GM12892 (cell line): Measurements from ENCODE around the gene USP34.

Experiments used
- DNase-seq: peaks from one replicate; pipeline ENCODE4 v3.0.0; 2011; ENCODE audit not compliant: insufficient read length
- FAIRE-seq: peaks from 2 replicates; lab custom pipeline; 2011; peaks lifted over from hg19 to GRCh38; lab: Jason Lieb, UNC
- POLR2A ChIP-seq: IDR thresholded peaks from 2 replicates; pipeline ENCODE4 v1.6.1; 2011; ENCODE audit warnings: low read depth, low read length, control low read depth
- POLR2AphosphoS5 ChIP-seq: IDR thresholded peaks from 2 replicates; pipeline ENCODE4 v1.6.1; 2011; ENCODE audit warnings: low read depth, low read length, control low read depth
- TAF1 ChIP-seq: IDR thresholded peaks from 2 replicates; pipeline ENCODE4 v1.6.1; 2011; ENCODE audit warnings: low read depth, mild to moderate bottlenecking, control low read depth, low read length, borderline replicate concordance

USP34 gene

GRCh38 chr2:61376211-61376610 is 94.7 kb downstream of the USP34 start:
- FAIRE-seq (no peak), DNase-seq (no peak)
- TF ChIP-seq TAF1 (no peak), POLR2A (no peak), POLR2AphosphoS5 (no peak)

DNA sequence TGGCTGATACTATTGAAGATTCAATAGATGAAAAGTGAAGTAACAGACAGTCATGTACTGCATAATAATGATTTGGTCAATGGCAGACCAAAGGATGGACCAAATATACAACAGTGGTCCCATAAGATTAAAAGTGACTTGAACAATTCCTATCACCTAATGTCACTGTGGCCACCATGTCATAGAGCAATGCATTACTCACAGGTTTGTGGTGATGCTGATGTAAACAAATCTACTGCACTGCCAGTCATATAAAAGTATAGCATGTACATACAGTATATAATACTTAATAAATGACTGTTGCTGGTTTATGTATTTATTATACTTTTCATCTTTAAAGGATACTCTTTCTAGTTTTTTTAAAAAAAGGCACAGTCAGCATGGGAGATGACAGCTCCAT is 99.9 kb downstream of the USP34 start:
- DNase-seq: no peak
- TF ChIP-seq TAF1: no peak
- TF ChIP-seq POLR2A: no peak
- no peak for TF ChIP-seq POLR2AphosphoS5
- no peak for FAIRE-seq

GRCh38 chr2:61368687-61369665 is 101.9 kb downstream of the USP34 start:
- no peak for DNase-seq
- peak; percentile 42 for FAIRE-seq
- no peak for TF ChIP-seq POLR2A
- no peak for TF ChIP-seq POLR2AphosphoS5
- no peak for TF ChIP-seq TAF1

- no peak for FAIRE-seq
- DNase-seq: no peak
- TF ChIP-seq POLR2A (no peak), TAF1 (no peak), POLR2AphosphoS5 (no peak)
Observed at GRCh38 chr2:61367177-61367576, 103.7 kb downstream of the USP34 start.

DNA sequence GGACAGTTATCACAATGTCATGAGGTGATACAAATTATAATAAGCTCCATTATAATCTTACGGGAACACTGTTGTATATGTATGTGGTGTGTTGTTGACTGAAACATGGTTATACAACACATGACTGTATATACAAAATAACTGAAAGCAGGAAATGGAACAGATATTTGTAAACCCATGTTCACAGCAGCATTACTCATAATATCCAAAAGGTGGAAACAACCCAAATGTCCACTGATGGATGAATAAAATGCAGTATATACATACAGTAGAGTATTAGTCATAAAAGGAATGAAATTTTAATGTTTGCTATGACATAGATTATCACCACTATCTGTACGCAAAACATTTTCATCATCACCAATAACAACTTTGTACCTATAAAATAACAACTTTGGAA is 107.3 kb downstream of the USP34 start:
- no peak for FAIRE-seq
- no peak for DNase-seq
- TF ChIP-seq POLR2AphosphoS5: no peak
- TF ChIP-seq POLR2A: no peak
- TF ChIP-seq TAF1: no peak

DNA sequence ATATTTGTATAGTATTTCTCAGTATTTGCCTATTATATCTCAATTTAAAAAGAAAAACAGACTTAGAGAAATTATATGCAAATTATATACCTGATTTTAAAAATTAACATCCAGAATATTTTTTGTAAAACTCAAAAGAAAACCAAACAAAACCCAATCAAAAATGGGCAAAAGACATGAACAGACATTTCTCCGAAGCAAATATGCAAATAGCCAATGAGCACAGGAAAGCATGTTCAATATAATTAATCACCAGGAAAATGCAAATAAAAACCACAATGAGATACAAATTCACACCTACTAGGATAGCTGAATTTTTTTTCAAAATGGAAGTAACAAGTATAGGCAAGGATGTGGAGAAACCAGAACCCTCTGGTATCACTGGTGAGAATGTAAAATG is 108.0 kb downstream of the USP34 start:
- no peak for FAIRE-seq
- no peak for DNase-seq
- TF ChIP-seq POLR2A (no peak), POLR2AphosphoS5 (no peak), TAF1 (no peak)

DNA sequence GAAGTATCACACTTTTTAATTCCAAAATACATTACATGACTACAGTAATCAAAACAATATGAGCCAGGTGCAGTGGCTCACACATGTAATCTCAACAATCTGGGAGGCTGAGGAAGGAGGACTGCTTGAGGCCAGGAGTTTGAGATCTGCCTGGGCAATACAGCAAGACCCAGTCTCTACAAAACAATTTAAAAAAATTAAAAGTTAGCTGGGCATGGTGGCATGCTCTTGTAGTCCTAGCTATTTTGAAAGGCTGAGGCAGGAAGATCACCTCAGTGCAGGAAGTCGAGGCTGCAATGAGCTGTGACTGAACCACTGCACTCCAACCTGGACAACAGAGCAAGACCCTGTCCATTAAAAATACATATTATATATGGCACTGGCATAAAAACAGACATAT is 109.8 kb downstream of the USP34 start:
- TF ChIP-seq POLR2A (no peak), POLR2AphosphoS5 (no peak), TAF1 (no peak)
- FAIRE-seq (no peak), DNase-seq (no peak)

GRCh38 chr2:61359058-61359457 is 111.8 kb downstream of the USP34 start:
- TF ChIP-seq POLR2A: no peak
- no peak for TF ChIP-seq TAF1
- no peak for TF ChIP-seq POLR2AphosphoS5
- DNase-seq (no peak), FAIRE-seq (no peak)

DNA sequence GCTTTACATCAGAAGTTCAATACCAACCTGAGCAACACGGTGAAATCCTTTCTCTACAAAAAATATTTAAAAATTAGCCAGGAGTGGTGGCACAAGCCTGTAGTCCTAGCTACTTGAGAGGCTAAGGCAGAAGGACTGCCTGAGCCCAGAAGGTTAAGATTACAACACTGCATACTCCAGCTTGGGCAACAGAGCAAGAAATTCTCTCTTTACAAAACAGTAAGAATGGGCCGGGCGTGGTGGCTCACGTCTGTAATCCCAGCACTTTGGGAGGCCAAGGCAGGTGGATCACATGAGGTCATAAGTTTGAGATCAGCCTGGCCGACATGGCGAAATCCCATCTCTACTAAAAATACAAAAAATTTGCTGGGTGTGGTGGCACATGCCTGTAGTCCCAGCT is 113.2 kb downstream of the USP34 start:
- no peak for DNase-seq
- FAIRE-seq: peak; percentile 50
- TF ChIP-seq TAF1: no peak
- TF ChIP-seq POLR2AphosphoS5: no peak
- no peak for TF ChIP-seq POLR2A

- no peak for TF ChIP-seq POLR2A
- TF ChIP-seq TAF1: no peak
- TF ChIP-seq POLR2AphosphoS5: no peak
- DNase-seq: no peak
- peak; percentile 67 for FAIRE-seq
Observed at GRCh38 chr2:61356958-61357350, 113.9 kb downstream of the USP34 start.

DNA sequence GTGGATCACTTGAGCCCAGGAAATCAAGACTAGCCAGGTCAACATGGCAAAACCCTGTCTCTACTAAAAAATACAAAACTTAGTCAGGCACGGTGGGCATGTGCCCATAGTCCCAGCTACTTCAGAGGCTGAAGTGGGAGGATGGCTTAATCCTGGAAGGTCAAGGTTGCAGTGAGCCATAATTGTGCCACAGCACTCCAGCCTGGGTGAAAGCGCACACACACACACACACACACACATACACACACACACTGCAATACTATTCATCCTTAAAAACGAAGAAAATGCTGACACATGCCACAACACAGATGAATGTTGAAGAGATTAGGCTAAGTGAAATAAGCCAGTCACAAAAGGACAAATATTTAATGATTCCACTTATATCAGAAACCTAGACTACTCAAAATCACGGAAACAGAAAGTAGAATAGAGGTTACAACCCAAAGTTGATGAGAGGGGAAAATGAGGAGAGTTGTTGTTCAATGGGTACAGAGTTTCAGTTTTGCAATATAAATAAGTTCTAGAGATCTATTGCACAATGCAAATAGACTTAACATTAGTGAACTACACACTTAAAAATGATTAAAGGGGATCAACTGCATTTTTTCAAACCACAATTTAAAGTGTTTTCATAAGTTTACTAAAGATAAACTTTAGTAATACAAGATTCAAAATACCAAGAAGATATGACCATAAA is 114.5 kb downstream of the USP34 start:
- DNase-seq: no peak
- TF ChIP-seq POLR2AphosphoS5 (no peak), TAF1 (no peak), POLR2A (no peak)
- no peak for FAIRE-seq

DNA sequence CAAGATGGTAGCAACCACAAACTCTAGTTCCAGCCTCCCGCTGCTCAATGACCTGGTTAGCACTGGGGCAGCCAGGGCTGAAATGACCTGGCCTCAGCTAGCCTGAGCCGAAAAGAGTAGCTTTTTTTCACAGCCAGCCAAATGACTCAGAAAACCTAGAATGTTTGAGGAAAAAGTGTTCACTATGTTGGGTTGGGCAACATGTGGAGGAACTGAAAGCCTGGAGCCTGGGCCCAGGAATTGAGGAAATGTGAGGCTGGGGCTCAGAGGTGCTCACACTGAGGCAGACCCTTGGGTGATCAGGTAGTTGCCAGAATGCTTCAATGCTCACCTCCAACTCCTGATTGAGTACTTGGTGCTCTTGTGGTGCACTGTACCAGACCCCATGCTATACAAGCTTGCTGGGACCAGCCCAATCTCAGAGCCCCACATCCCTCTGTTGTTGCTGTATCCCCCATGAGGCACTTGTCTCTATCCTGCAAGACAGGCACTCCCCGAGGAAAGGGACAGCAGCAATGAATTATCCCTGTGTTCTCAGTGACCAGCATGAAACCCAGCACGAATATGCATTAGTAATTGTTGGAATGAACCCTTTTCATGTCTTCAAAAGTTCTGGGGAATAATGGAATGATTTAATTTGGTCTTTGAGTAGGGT is 116.2 kb downstream of the USP34 start:
- FAIRE-seq: no peak
- DNase-seq: no peak
- TF ChIP-seq POLR2AphosphoS5 (no peak), POLR2A (no peak), TAF1 (no peak)
